A549 (cell line): Measurements from ENCODE around the gene BCL2L12. TPM values are rescaled to one million over a fixed set of nuclear protein-coding genes. Genes with fewer than 3 reads are reported as not detected.

Source experiments
- ATAC-seq, 2 experiments: fragments of 200-7000 bp in 1 of 2; fragments of >200 bp in 1 of 2; cut with Nextera tagmentation in 1 of 2; cut with Tn5 transposase in 1 of 2; 3 replicates each; pipeline versions ENCODE4 v1.8.0 to v1.9.1; 2018 to 2020; ENCODE audit warnings: mild to moderate bottlenecking in 1 of 2, moderate library complexity in 1 of 2
- CTCF ChIA-PET: fragments of 300-600 bp; sonication (Branson Sonifier 250); formaldehyde crosslinking; extraction: SDS; loops from one replicate; lab custom pipeline; 2021; ENCODE audit warnings: antibody characterized with exemption, inconsistent platforms; lab: Yijun Ruan, JAX
- POLR2A ChIA-PET: fragments of 350-600 bp; formaldehyde crosslinking; extraction: SDS; loops from one replicate; lab custom pipeline; 2021; ENCODE audit warnings: antibody characterized with exemption, inconsistent platforms; lab: Yijun Ruan, JAX
- DNase-seq, 2 experiments: peaks; one replicate each; pipeline versions ENCODE4 v3.0.0 to v3.0.0-alpha.2; 2011 to 2016; ENCODE audit warnings: low read depth in 1 of 2, low spot score in 1 of 2
- FAIRE-seq: peaks from 2 replicates; lab custom pipeline; 2011; peaks lifted over from hg19 to GRCh38; lab: Jason Lieb, UNC
- H3K27ac ChIP-seq, 2 experiments: fragments of >200 bp; sonication (Bioruptor Twin); formaldehyde crosslinking; 3 replicates each; pipeline ENCODE4 v1.5.1; 2016 to 2017
- H3K4me1 ChIP-seq: fragments of >200 bp; sonication (Bioruptor Twin); formaldehyde crosslinking; 3 replicates; pipeline ENCODE4 v1.6.1; 2016
- H3K4me2 ChIP-seq: fragments of >200 bp; sonication (Bioruptor Twin); formaldehyde crosslinking; 3 replicates; pipeline ENCODE4 v1.6.1; 2016
- H3K4me3 ChIP-seq: fragments of >200 bp; sonication (Bioruptor Twin); formaldehyde crosslinking; 3 replicates; pipeline ENCODE4 v1.5.1; 2016
- H3K9me3 ChIP-seq: fragments of >200 bp; sonication (Bioruptor Twin); formaldehyde crosslinking; 3 replicates; pipeline ENCODE4 v1.6.1; 2016
- ATOH8 ChIP-seq: fragments of 250-450 bp; sonication (Bioruptor Pico); IDR thresholded peaks from 2 replicates; pipeline ENCODE4 v1.5.0; 2020; ENCODE audit warnings: low read depth, mild to moderate bottlenecking, moderate library complexity
- BHLHE40 ChIP-seq: IDR thresholded peaks from 2 replicates; pipeline ENCODE4 v1.6.1; 2012; ENCODE audit warnings: low read depth, low read length, inconsistent platforms
- CBX2 ChIP-seq: fragments of 200-600 bp; sonication (generic); IDR thresholded peaks from 2 replicates; pipeline ENCODE4 v1.6.1; 2016; ENCODE audit warnings: low read depth, mild to moderate bottlenecking, borderline replicate concordance
- CEBPB ChIP-seq, 2 experiments: fragments of >200 bp in 1 of 2; sonication (Bioruptor Twin) in 1 of 2; formaldehyde crosslinking in 1 of 2; IDR thresholded peaks; 2 replicates each; pipeline ENCODE4 v1.6.1; 2012 to 2016
- CHD2 ChIP-seq: fragments of 150-350 bp; IDR thresholded peaks from 2 replicates; pipeline ENCODE4 v1.6.1; 2014; ENCODE audit warnings: low read length; ENCODE audit not compliant: partially characterized antibody
- CHD4 ChIP-seq: fragments of 200-600 bp; sonication (generic); IDR thresholded peaks from 2 replicates; pipeline ENCODE4 v1.6.1; 2016; ENCODE audit warnings: antibody characterized with exemption, mild to moderate bottlenecking, borderline replicate concordance
- E2F6 ChIP-seq: IDR thresholded peaks from 2 replicates; pipeline ENCODE4 v1.6.1; 2012; ENCODE audit warnings: low read depth, borderline replicate concordance
- EHMT2 ChIP-seq: fragments of 200-600 bp; sonication (generic); IDR thresholded peaks from 2 replicates; pipeline ENCODE4 v1.6.1; 2016; ENCODE audit warnings: antibody characterized with exemption, low read depth, mild to moderate bottlenecking, moderate library complexity
- ELK1 ChIP-seq: fragments of 150-350 bp; IDR thresholded peaks from 2 replicates; pipeline ENCODE4 v1.6.1; 2014; ENCODE audit warnings: low read depth, mild to moderate bottlenecking, low read length
- EP300 ChIP-seq, 2 experiments: fragments of >200 bp; sonication (Bioruptor Twin); formaldehyde crosslinking; IDR thresholded peaks; 2 replicates in 1 of 2; 3 replicates in 1 of 2; pipeline ENCODE4 v1.6.1; 2016 to 2017
- FOSB ChIP-seq: fragments of 250-450 bp; sonication (Bioruptor Pico); IDR thresholded peaks from 2 replicates; pipeline ENCODE4 v1.5.0; 2020; ENCODE audit warnings: mild to moderate bottlenecking, moderate library complexity
- HES2 ChIP-seq: fragments of >200 bp; sonication (Bioruptor Twin); formaldehyde crosslinking; IDR thresholded peaks from 2 replicates; pipeline ENCODE4 v1.6.1; 2016
- HMGXB4 ChIP-seq: fragments of 250-450 bp; sonication (Bioruptor Pico); IDR thresholded peaks from 2 replicates; pipeline ENCODE4 v1.5.0; 2021; ENCODE audit warnings: mild to moderate bottlenecking, moderate library complexity, borderline replicate concordance
- KDM5A ChIP-seq: fragments of 200-600 bp; sonication (generic); IDR thresholded peaks from 2 replicates; pipeline ENCODE4 v1.6.1; 2016; ENCODE audit warnings: antibody characterized with exemption, mild to moderate bottlenecking
- MAZ ChIP-seq: fragments of 150-350 bp; IDR thresholded peaks from 2 replicates; pipeline ENCODE4 v1.6.1; 2014; ENCODE audit warnings: antibody characterized with exemption, low read depth, low read length, borderline replicate concordance
- MYC ChIP-seq: IDR thresholded peaks from 2 replicates; pipeline ENCODE4 v1.6.1; 2012; ENCODE audit warnings: mild to moderate bottlenecking, inconsistent platforms, low read length, improper control_type of control experiment, borderline replicate concordance
- NPAS2 ChIP-seq: fragments of 250-450 bp; sonication (Bioruptor Pico); IDR thresholded peaks from 2 replicates; pipeline ENCODE4 v1.8.0; 2022; ENCODE audit warnings: mild to moderate bottlenecking, moderate library complexity, borderline replicate concordance
- POLR2AphosphoS2 ChIP-seq: conservative IDR thresholded peaks from 2 replicates; pipeline ENCODE4 v1.6.1; 2012; ENCODE audit warnings: low read length, improper control_type of control experiment, inconsistent platforms
- RARB ChIP-seq: fragments of 250-450 bp; sonication (Bioruptor Pico); IDR thresholded peaks from 2 replicates; pipeline ENCODE4 v1.8.0; 2021; ENCODE audit warnings: mild to moderate bottlenecking, moderate library complexity
- RCOR1 ChIP-seq: fragments of 150-350 bp; IDR thresholded peaks from 2 replicates; pipeline ENCODE4 v1.6.1; 2014; ENCODE audit warnings: antibody characterized with exemption, low read length, low read depth
- USF2 ChIP-seq: fragments of 450-650 bp; IDR thresholded peaks from 2 replicates; pipeline ENCODE4 v1.6.1; 2014; ENCODE audit warnings: antibody characterized with exemption
- ZFP36 ChIP-seq: fragments of 450-650 bp; IDR thresholded peaks from 2 replicates; pipeline ENCODE4 v1.6.1; 2014; ENCODE audit warnings: borderline replicate concordance; ENCODE audit not compliant: partially characterized antibody
- ZNF302 ChIP-seq: fragments of 250-450 bp; sonication (Bioruptor Pico); IDR thresholded peaks from 2 replicates; pipeline ENCODE4 v1.9.0; 2021; ENCODE audit warnings: inconsistent platforms, mild to moderate bottlenecking, moderate library complexity
- WGBS: methylation state at CpG from one replicate; pipeline ENCODE4 v1.1.6; 2017; ENCODE audit errors: missing lambda C conversion rate; 5-methylcytosine and 5-hydroxymethylcytosine counted together
- polyA plus RNA-seq, 4 experiments: library from polyadenylated mRNA; depleted of rRNA in 3 of 4; stranded (reverse); fragments of >200 nt; fragmentation: RNase III in 1 of 4; extraction: RNeasy Plus Mini Kit Qiagen cat#74134 plus additional on column Dnase treatment in 1 of 4; gene quantifications; 2 replicates in 3 of 4; 3 replicates in 1 of 4; pipeline ENCODE4 v1.2.3, GENCODE V29; 2011 to 2017

BCL2L12 gene
- polyA plus RNA-seq, 2 of the 4 experiments (the other 2 are of a cell fraction): 26.6 to 53.0 TPM

GRCh38 chr19:49687150-49687549 is 21.4 kb downstream of the BCL2L12 start:
- FAIRE-seq: no peak
- H3K4me2 ChIP-seq: no peak overlapping the region
- no peak overlapping the region for H3K4me3 ChIP-seq
- CTCF ChIA-PET: interaction anchor here (0.9 to 5.5 kb wide), 10 partner anchors 8 to 117 kb away, joined by 3 to 42 read pairs (median 4); no protein-coding TSS in a partner anchor
- DNase-seq: no peak
- peaks cover 9% of the 10 kb centered on the region; the same call in 1 of the 3 replicates for H3K4me1 ChIP-seq
- ATAC-seq: no peak
- POLR2A ChIA-PET: no interaction called here
- no peaks in the 10 kb centered on the region for H3K9me3 ChIP-seq
- WGBS: 77% methylated on average over 10 of the region's 12 CpGs
- TF ChIP-seq MAZ (no peak), CBX2 (no peak), E2F6 (no peak), EHMT2 (no peak), CEBPB (IDR thresholded peaks at IDR 0.05) (no peak), POLR2AphosphoS2 (no peak), KDM5A (no peak), RARB (CRISPR knock-in tag) (no peak), RCOR1 (no peak), EP300 (IDR thresholded peaks at IDR 0.05) (no peak), MYC (no peak), ATOH8 (no peak), USF2 (no peak), HMGXB4 (CRISPR knock-in tag) (no peak), HES2 (no peak), ELK1 (no peak), ZNF302 (CRISPR knock-in tag) (no peak), BHLHE40 (no peak)
- H3K27ac ChIP-seq: no peak overlapping the region

- ATAC-seq: no peak
- POLR2A ChIA-PET: interaction anchor here (0.6 kb wide), 1 partner anchor 172 kb away, joined by 4 read pairs; no protein-coding TSS in a partner anchor
- no peak overlapping the region for H3K4me2 ChIP-seq
- 83% methylated on average over 26 of the region's 26 CpGs for WGBS
- TF ChIP-seq CHD4 (no peak), FOSB (CRISPR knock-in tag) (0 out of 2 replicates have a peak, but pooled peaks have one; percentile 60), NPAS2 (CRISPR knock-in tag) (no peak), HES2 (no peak), CHD2 (no peak), ZFP36 (no peak), E2F6 (no peak)
- TF ChIP-seq, all 56 proteins: peak for 1
- Histone ChIP-seq H3K9me3 (no peaks in the 10 kb centered on the region), H3K4me3 (no peak overlapping the region), H3K4me1 (peaks cover 9% of the 10 kb centered on the region; the same call in 1 of the 3 replicates), H3K27ac (no peak overlapping the region)
- CTCF ChIA-PET: interaction anchor here (0.9 to 5.5 kb wide), 7 partner anchors 9 to 123 kb away, joined by 3 to 42 read pairs (median 4); no protein-coding TSS in a partner anchor
- FAIRE-seq: no peak
- no peak for DNase-seq
Measured at GRCh38 chr19:49687566-49688316, 22.0 kb downstream of the BCL2L12 start.
